ENCODE results near the gene TECPR2.

DNA sequence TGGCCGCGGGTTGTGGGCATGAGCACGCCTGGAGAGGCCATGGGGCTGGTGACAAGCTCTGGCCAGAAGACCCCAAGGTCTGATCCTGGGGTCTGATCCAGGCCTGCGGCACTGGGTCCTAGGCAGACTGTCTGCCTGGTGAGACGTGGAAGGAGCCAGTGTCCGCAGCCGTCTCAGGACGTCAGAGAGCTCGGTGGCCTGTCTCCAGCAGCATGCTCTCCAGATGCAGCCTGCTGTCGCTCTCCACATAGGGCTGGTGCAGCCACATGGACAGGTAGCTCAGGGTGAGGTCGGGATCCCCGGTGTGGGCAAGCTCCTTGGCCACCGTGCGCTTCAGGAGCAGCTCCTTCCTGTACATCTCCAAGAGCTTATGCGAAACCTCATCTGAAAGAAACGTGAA is 14.4 kb upstream of the TECPR2 start:
- TF ChIP-seq CTCF (IDR thresholded peaks at IDR 0.05; ENCODE audit: low read depth, low read length, poor library complexity, severe bottlenecking) (no peak), EZH2phosphoT487 (IDR thresholded peaks at IDR 0.05; ENCODE audit: borderline replicate concordance, low read length) (no peak)

All from DOHH2 (cell line).